HepG2 (cell line): ENCODE results near the gene MMP17. TPM values are rescaled to one million over a fixed set of nuclear protein-coding genes. Genes with fewer than 3 reads are reported as not detected.

ENCODE experiments used
- BHLHE40 ChIP-seq: IDR thresholded peaks from 2 replicates; pipeline ENCODE4 v1.6.1; 2011; ENCODE audit warnings: low read length, improper control_type of control experiment
- IKZF4 ChIP-seq: sonication (generic); formaldehyde crosslinking; IDR thresholded peaks from 2 replicates; pipeline ENCODE4 v1.5.1; 2020; ENCODE audit warnings: borderline replicate concordance, mild to moderate bottlenecking, low read depth, missing genetic modification reagents; ENCODE audit errors: not compliant biosample characterization
- KIAA2018 ChIP-seq: sonication (generic); formaldehyde crosslinking; IDR thresholded peaks from 2 replicates; pipeline ENCODE4 v1.5.0; 2020; ENCODE audit warnings: mild to moderate bottlenecking, missing genetic modification reagents, borderline replicate concordance
- NR3C1 ChIP-seq: sonication (generic); formaldehyde crosslinking; IDR thresholded peaks from 2 replicates; pipeline ENCODE4 v1.4.0; 2020; ENCODE audit warnings: missing genetic modification reagents
- ZNF234 ChIP-seq: sonication (generic); formaldehyde crosslinking; conservative IDR thresholded peaks from 2 replicates; pipeline ENCODE4 v1.5.1; 2020; ENCODE audit warnings: mild to moderate bottlenecking, missing genetic modification reagents
- ZNF644 ChIP-seq: IDR thresholded peaks from 2 replicates; pipeline ENCODE4 v1.6.1; 2016; ENCODE audit warnings: low read depth
- polyA plus RNA-seq, 8 experiments: library from polyadenylated mRNA; depleted of rRNA in 3 of 8; stranded (reverse) in 7 of 8; unstranded in 1 of 8; fragments of >200 nt; fragmentation: Illumina TruSeq in 4 of 8; extraction: Trizol in 4 of 8; gene quantifications; 2 replicates each; pipeline versions ENCODE4 v1.2.1 to v1.2.3, GENCODE V29; 2011 to 2016; ENCODE audit warnings: low read depth in 4 of 8, missing spikeins in 1 of 8, mixed read lengths in 1 of 8; ENCODE audit not compliant: insufficient read depth in 1 of 8
- total RNA-seq, 5 experiments: library from RNA; depleted of rRNA; stranded (reverse); fragments of >200 nt; fragmentation: Illumina TruSeq; extraction: Trizol; gene quantifications; 2 replicates each; pipeline ENCODE4 v1.2.3, GENCODE V29; 2016; ENCODE audit warnings: low read depth in 1 of 5
- TF ChIP-seq, protein P1 (sequence below): IDR thresholded peaks from 2 replicates; pipeline ENCODE4 v1.4.0; 2020; ENCODE audit warnings: mild to moderate bottlenecking, missing genetic modification reagents
- TF ChIP-seq, protein P2 (sequence below): fragments of 450-650 bp; IDR thresholded peaks from 2 replicates; pipeline ENCODE4 v1.6.1; 2017; ENCODE audit warnings: mild to moderate bottlenecking
- TF ChIP-seq, protein P3 (sequence below): sonication (generic); formaldehyde crosslinking; IDR thresholded peaks from 2 replicates; pipeline ENCODE4 v1.8.0; 2022; ENCODE audit warnings: mild to moderate bottlenecking, missing genetic modification reagents

Gene MMP17
- total and polyA plus RNA-seq, 2 of the 13 experiments (the other 11 are each of a cell fraction or from before 2014, with no cell fraction given): 0.55 to 0.80 TPM

GRCh38 chr12:131860472-131861260 lies 32.5 kb downstream of the MMP17 start (continued):
- no peak for TF ChIP-seq KIAA2018 (CRISPR knock-in tag)
- TF ChIP-seq ZNF234 (CRISPR knock-in tag): no peak
- TF ChIP-seq IKZF4 (CRISPR knock-in tag): peak; percentile 78
- TF ChIP-seq, protein P1, sequence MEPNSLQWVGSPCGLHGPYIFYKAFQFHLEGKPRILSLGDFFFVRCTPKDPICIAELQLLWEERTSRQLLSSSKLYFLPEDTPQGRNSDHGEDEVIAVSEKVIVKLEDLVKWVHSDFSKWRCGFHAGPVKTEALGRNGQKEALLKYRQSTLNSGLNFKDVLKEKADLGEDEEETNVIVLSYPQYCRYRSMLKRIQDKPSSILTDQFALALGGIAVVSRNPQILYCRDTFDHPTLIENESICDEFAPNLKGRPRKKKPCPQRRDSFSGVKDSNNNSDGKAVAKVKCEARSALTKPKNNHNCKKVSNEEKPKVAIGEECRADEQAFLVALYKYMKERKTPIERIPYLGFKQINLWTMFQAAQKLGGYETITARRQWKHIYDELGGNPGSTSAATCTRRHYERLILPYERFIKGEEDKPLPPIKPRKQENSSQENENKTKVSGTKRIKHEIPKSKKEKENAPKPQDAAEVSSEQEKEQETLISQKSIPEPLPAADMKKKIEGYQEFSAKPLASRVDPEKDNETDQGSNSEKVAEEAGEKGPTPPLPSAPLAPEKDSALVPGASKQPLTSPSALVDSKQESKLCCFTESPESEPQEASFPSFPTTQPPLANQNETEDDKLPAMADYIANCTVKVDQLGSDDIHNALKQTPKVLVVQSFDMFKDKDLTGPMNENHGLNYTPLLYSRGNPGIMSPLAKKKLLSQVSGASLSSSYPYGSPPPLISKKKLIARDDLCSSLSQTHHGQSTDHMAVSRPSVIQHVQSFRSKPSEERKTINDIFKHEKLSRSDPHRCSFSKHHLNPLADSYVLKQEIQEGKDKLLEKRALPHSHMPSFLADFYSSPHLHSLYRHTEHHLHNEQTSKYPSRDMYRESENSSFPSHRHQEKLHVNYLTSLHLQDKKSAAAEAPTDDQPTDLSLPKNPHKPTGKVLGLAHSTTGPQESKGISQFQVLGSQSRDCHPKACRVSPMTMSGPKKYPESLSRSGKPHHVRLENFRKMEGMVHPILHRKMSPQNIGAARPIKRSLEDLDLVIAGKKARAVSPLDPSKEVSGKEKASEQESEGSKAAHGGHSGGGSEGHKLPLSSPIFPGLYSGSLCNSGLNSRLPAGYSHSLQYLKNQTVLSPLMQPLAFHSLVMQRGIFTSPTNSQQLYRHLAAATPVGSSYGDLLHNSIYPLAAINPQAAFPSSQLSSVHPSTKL: peak; percentile 98
- TF ChIP-seq, protein P2, sequence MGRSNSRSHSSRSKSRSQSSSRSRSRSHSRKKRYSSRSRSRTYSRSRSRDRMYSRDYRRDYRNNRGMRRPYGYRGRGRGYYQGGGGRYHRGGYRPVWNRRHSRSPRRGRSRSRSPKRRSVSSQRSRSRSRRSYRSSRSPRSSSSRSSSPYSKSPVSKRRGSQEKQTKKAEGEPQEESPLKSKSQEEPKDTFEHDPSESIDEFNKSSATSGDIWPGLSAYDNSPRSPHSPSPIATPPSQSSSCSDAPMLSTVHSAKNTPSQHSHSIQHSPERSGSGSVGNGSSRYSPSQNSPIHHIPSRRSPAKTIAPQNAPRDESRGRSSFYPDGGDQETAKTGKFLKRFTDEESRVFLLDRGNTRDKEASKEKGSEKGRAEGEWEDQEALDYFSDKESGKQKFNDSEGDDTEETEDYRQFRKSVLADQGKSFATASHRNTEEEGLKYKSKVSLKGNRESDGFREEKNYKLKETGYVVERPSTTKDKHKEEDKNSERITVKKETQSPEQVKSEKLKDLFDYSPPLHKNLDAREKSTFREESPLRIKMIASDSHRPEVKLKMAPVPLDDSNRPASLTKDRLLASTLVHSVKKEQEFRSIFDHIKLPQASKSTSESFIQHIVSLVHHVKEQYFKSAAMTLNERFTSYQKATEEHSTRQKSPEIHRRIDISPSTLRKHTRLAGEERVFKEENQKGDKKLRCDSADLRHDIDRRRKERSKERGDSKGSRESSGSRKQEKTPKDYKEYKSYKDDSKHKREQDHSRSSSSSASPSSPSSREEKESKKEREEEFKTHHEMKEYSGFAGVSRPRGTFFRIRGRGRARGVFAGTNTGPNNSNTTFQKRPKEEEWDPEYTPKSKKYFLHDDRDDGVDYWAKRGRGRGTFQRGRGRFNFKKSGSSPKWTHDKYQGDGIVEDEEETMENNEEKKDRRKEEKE: no peak
- TF ChIP-seq BHLHE40: peak; percentile 74
- TF ChIP-seq, protein P3, sequence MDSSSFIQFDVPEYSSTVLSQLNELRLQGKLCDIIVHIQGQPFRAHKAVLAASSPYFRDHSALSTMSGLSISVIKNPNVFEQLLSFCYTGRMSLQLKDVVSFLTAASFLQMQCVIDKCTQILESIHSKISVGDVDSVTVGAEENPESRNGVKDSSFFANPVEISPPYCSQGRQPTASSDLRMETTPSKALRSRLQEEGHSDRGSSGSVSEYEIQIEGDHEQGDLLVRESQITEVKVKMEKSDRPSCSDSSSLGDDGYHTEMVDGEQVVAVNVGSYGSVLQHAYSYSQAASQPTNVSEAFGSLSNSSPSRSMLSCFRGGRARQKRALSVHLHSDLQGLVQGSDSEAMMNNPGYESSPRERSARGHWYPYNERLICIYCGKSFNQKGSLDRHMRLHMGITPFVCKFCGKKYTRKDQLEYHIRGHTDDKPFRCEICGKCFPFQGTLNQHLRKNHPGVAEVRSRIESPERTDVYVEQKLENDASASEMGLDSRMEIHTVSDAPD: peak; percentile 81
- no peak for TF ChIP-seq ZNF644
- no peak for TF ChIP-seq NR3C1 (CRISPR knock-in tag)
